Activated CD4-positive, alpha-beta T cell treated with anti-CD3 and anti-CD28 coated beads, Interleukin-2, amount 50 U/mL, for 1 hour (primary cell): ENCODE measurements around the gene MDP1.
"Not testable (repeated sequence)": the region's sequence is repeated elsewhere in the genome, so short reads cannot be mapped to it uniquely, and the experiment has no call there.

ENCODE experiments used
- DNase-seq: peaks from one replicate; pipeline ENCODE4 v3.0.0-alpha.2; 2020

The MDP1 gene

DNA sequence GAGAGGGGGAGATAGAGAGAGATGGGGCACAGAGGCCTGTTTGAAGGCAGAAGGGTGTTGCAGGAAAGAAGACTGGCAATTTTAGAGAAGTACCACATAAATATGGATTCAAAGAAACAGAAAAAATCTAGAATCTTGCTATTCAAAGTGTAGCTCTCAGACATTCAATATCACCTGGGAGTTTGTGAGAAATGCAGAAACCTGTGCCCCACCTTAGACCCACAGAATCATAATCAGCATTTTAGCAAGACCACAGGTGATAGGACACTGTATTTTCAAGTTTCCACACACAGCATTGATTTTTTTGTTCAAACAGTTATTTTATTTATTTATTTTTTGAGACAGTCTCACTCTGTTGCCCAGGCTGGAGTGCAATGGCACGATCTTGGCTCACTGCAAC, 13.0 kb upstream of the MDP1 start:
- DNase-seq: no peak

DNA sequence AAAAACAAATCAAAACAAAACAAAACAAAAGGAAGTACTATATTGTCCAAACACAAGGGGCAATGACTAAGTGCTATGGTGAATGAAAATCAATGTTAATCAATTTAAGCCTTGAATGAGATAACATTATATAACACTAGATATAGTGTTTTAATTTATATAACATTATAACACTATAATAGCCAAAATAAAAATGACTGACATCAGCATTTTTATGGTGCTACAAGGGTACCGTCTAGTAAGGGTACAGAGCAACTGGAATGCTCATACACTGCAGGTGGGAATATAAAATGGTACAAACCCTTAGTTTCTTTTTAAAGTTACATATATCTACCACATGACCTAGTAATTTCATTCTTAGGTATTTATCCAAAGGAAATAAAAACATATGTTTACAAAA, 10.6 kb upstream of the MDP1 start:
- DNase-seq: no peak

DNA sequence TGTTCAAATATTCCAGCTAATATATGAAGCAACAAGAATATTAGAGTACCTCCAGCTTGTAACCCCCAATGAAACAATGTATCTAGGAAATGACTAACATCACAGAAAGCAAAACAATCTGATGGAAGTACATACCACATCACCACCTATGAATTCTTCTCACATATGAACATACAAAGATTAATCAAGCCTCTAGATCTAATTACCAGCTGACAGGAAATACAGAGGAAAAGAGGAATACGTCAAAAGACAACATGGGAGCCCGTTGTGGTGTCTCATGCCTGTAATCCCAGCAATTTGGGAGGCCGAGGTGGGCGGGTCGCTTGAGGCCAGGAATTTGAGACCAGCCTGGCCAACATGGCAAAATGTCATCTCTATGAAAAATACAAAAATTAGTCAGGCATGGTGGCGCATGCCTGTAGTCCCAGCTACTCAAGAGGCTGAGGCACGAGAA, 8.8 kb upstream of the MDP1 start:
- DNase-seq: no peak

DNA sequence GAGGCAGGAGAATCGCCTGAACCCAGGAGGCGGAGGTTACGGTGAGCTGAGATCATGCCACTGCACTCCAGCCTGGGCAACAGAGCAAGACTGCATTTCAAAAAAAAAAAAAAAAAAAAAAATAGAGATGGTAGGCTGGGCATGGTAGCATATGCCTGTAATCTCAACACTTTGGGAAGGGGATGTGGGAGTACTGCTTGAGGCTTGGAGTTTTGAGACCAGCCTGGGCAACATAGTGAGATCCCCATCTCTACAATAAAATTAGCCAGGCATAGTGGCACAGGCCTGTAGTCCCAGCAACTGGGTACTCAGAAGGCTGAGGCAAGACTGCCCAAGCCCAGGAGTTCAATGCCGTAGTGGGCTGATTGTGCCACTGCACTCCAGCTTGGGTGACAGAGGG, 7.1 kb upstream of the MDP1 start:
- DNase-seq: not testable (repeated sequence)

DNA sequence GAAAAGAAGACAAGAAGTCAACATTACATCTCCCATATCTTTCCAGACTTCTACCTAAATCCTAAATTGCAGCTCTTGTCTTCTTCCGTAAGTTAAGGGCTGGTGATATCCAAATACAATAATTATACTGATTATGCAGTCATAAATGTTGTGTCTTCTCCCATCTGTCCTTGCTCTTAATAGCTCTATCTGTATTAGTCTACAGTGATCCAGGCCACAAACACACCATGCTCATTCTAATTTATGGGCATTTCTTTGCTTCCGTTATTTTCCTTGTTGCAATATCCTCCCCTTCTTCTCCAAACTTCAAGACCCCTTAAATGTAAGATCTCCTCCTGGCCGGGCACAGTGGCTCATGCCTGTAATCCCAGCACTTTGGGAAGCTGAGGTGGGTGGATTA, 3.7 kb upstream of the MDP1 start:
- no peak for DNase-seq

DNA sequence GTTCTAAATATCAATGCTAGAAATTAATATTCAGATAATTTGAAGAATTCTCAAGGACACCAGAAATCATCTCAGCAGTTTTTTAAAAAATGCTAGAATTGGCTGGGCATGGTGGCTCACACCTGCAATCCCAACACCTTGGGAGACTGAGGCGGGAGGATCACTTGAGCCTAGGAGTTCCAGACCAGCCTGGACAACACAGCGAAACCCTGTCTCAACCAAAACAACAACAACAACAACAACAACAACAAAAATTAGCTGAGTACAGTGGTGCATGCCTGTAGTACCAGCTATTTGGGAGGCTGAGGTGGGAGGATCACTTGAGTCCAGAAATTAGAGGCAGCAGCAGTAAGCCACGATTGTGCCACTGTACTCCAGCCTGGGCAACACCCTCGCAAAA, 3.2 kb upstream of the MDP1 start:
- no peak for DNase-seq

DNA sequence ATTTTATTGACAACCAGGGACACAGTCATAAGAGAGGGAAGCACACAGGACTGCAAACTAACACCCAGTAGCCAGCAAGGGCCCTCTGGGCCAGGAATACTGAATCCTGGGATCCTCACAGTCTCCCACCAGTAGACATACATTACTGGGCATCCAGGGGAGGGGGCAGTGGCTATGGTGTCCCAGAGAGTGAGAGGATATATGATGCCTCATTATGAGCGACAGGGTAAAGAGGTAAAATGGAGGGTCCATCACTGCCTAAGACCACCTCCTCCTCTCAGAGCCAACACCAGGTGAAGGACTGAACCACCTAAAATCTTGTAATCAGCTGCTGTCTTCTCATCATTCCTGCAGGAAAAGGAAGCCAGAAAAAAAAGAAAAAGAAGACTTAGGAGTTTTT, 1.0 kb upstream of the MDP1 start:
- DNase-seq: not testable (repeated sequence)

DNA sequence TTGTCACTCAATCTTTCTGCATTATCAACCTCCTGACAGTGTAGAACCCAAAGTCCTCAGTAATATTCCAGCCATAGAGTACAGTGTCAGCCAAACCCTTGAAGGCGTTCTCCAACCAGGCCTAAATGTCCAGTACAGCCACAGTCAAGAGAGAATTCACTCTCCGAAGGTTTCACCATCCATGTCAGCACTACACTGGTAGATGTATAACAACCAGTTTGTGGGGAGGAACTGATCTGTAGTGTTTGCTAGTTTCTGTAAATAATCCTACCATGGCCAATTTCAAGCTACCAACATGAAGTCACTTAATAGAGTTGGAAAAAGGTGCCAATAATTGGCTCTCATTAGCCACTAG, 456 bp upstream of the MDP1 start:
- DNase-seq: no peak

DNA sequence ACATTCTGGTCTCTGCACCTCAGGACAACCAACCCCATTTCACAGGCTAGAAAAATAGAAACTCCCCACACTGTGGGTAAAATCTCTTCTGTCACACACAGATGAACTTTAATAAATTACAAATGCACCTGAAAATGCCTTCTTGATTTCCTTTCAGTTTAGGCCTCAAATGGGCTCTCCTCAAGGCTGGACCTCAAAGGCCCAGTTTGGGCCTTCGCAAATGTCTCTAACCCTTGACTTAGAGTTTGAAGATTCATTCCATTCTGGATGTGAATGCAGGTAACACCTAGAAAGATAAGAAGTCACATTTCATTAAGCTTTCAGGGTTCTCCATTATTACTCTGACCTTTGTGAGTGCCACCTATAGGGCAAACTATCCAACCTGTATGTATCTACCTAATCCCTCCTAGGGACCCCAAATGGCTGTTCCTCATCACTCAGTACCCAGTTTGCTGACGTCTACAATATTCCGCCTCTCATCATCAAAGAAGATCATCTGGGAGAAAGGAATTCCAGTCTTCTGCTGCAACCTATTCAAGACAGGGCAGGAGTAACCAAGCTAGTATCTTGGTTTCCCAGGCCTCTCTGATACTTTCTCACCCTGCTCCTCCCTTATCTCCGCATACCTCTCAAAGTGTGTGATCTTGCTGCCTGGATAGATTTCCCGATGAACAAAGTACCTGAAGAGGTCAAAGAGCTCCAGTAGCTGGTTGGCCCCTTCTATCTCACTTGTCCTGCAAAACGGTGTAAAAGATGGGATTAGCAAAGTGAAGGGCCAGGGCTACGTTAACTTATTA, 1.8 kb downstream of the MDP1 start:
- DNase-seq: no peak

DNA sequence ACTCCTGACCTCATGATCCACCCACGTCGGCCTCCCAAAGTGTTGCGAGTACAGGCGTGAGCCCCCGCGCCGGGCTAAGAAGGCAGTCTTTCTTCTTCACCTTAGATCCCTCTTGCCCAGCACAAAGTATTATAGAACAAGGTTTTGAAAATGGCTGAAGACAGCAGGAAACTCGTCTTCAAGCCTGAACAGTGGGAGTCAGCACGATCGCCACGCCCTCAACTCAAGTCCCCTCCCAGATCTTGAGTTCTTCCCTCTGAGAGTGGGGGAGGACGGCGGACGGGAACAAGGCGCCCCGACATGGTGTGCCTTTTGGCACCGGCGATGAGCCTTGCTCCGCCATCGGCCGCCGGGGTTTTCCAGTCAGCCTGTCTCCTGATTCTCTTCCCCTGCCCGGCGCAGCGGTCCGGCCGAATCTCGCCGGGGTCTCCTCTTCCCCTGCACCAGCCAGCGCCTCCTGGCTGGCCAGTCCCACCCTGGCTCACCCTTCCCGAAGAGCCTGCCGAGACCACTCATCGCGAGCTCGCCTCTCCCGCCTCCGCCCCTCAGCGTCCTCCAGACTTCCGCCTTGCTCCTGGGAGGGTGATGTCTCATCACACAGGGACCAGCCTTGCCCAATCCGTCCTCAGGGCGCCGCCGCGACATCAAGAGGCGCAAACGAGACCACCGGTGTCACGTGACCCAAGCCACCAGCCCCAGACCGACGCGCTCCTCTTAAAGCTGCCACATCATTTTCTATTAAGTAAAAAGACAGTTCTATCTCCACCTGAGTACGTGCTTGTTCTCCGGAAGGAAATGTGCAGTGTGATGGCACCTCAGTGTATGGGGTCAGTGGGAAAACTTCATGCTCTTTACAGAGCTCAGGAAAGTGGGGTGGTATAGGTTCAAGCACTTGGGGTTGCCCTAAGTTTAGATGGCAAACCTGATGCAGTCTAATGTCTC, 2.7 kb downstream of the MDP1 start, which contains the start of gene CHMP4A:
Gene CHMP4A, minus strand, starts transcription at position 565 of the 942 bp plus-strand sequence. Its CDS starts 49 bp downstream, at position 516.
- DNase-seq: peak; percentile 95

DNA sequence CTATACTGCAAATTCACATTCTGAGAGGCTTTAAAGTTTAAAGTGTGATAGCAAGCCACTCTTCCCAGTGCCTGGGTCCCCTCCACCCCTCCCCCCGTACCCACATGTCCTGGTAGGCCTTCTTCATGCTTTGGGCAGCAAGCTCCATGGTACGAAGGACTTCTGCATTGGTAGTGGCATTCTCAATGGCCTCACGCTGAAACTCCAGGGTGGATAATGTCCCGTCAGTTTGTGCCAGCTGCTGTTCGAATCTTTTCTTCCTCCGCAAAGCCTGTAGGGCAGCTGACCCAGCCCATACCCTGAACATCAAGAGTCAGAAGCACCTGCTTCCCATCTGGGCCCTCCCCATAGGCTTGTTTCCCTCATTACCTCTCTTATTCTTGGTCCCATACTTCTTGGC, 4.6 kb downstream of the MDP1 start:
- DNase-seq: no peak

DNA sequence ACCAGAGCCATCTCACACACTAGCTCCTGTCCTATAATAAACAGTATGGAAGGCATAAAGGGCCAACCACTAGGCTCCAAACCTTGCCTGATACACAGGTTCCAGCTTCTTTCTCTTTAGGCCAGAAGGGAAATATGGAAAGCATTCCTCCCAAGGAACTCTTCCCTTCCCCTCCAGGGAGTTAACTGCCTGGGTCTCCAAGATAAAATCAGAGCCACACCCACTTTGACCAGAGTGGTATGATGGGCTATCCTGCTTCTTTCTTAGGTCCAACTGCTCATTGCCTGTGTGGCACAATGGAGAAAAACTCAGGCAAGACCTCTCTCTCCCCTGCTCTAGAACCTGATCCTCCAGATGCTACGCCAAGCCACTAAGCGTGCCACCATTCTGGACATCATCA, 8.2 kb downstream of the MDP1 start:
- no peak for DNase-seq

DNA sequence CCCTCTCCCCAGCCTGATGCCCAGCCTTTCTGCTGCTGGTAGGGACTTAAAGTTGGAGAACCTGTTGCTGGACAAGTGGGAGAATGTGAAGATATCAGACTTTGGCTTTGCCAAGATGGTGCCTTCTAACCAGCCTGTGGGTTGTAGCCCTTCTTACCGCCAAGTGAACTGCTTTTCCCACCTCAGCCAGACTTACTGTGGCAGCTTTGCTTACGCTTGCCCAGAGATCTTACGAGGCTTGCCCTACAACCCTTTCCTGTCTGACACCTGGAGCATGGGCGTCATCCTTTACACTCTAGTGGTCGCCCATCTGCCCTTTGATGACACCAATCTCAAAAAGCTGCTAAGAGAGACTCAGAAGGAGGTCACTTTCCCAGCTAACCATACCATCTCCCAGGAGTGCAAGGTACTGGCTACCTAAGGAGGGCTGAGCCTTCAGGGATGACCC, 8.7 kb downstream of the MDP1 start:
- DNase-seq: no peak

DNA sequence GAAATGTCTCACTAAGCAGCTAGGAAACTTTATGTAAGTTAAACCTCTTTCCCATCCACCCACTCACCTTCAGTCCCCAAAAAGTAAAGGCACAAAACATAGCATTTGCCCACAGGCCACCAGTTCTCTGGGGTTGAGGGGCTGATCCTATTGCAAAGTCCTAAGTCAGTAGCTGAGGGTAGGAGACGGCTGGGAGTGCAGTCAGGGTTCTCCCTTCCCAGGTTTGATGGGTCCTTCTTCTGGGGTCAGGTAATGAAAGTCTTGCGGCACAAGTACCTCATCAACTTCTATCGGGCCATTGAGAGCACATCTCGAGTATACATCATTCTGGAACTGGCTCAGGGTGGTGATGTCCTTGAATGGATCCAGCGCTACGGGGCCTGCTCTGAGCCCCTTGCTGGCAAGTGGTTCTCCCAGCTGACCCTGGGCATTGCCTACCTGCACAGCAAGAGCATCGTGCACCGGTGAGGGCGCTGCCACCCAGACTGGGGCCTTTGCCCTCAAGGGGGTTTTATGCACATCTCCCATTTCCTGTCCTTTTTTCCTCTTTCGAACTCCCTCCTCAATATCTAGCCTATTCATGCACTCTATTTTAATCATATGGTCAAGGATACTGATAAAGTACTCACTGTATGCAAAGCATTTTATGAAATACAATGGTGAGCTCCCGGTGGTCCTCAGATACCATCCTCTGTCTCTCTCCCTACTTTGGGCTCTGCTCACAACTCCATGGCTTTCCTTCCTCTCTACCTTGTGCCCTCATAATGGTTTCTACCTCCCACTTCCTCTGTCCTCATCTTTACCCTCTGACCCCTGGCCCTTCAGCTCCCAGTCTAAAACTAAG, 9.4 kb downstream of the MDP1 start:
- no peak for DNase-seq

DNA sequence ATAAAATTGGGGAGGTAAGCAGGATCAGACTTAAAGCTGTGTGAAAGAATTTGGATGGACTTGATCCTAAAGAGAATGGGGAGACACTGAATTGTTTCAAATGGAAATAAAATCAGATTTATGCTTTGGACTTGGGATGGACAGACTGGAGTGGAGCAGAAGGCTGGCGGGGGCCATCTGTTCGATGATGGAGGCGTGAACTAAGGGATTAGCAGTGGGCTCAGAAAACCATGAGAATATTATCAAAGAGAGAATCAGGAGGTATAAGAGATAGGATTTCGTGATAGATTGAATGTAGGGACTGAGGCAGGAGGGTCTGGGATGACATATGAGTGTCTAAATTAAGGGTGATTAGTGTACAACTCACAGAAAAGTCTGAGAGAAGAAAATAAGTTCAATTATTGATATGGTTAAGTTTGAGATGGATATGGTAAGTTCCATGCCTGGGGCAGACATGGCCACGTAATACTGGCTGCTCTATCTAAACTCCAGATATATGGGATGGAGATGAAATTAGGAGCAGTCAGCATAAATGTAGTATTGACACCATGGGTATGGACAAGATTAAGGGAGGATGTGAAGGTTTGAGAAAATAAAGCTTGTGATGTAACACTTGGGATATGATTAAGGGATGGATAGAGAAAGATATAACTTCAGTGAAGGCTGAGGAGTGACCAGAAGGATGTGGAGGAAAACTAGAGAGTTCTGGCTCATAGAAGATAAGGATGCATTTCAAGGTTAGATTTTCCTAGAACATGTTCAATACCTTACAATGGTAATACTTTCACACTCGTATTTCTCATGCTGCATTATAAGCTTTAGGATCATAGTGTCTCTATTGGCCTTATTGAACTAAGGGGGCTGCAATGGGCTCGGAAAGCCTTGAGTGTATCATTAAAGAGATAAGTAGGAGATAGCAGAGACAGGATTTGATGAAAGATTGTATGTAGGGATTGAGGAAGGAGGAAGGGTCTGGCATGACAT, 11.4 kb downstream of the MDP1 start:
- DNase-seq: no peak

DNA sequence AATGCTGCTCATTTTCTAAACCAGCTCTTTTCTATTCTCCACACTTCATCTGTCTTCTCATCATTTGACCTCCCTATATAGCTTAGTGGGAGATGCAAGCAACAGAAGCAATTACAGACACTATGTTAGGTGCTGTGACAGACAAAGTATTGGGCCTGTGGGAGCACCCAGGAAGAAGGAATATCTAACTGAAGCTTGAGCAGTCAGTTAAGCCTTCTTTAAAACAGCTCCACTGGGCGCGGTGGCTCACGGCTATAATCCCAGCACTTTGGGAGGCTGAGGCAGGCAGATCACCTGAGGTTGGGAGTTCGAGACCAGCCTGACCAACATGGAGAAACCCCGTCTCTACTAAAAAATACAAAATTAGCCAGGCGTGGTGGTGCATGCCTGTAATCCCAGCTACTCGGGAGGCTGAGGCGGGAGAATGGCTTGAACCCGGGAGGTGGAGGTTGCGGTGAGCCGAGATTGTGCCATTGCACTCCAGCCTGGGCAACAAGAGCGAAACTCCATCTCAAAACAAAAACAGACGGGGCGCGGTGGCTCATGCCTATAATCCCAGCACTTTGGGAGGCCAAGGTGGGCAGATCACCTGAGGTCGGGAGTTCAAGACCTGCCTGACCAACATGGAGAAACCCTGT, 12.5 kb downstream of the MDP1 start:
- DNase-seq: not testable (repeated sequence)

DNA sequence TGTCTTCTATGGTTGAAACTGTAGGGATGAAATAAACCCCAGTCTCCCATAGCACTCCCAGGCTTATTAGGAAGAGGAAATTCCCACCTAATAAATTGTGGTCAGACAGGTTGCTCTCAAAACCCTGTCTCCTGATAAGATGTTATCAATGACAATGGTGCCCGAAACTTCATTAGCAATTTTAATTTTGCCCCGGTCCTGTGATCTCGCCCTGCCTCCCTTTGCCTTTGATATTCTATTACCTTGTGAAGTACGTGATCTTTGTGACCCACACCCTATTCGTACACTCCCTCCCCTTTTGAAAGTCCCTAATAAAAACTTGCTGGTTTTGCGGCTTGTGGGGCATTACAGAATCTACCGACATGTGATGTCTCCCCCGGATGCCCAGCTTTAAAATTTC, 13.3 kb downstream of the MDP1 start:
- not testable (repeated sequence) for DNase-seq

DNA sequence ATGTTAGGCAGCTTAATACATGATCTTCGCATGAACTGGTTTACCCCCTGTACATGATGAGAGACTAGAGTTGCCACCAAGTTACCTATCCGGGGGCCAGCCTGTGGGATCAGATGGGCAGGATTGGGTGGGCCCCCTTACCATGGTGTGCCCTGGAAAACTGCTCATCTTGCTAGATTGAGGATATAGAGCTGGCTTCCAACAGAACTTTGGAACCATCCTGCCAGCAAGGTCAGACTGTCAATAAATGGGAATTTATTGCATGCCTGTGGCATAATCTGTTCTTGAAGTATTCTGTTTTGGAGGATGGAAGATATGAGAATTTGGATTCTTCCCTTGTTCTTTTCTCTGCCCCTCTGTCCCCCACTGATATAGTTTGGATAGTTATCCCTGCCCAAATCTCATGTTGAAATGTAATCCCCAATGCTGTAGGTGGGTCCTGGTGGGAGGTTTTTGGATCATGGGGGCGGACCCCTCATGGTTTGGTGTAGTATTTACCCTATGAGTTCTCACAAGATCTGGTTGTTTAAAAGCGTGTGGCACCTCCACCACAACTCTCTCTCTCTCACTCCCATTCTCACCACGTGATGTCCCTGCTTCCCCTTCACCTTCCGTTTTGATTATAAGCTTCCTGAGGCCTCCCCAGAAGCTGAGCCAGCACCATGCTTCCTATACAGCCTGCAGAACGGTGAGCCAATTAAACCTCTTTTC, 16.9 kb downstream of the MDP1 start:
- no peak for DNase-seq

DNA sequence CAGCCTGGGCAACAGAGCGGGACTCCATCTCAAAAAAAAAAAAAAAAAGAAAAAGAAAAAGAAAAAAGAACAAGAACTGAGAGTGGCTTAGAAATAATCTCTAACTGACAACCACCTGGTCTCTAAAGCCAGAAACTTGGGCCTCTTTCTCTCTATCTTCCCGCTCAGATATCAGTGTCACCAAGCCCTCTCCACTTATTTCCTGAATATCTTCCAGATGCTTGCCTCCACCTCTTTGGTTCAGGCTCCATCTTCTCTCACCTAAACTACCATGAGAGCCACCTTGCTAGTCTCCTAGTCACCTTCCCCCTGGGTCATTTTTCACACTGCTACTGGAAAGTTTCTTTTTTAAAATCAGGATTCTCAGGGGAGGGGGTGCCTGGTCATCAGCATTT, 18.8 kb downstream of the MDP1 start:
- DNase-seq: no peak
